ENCODE measurements around the gene TMEM121.
"Not testable (repeated sequence)": the region's sequence is repeated elsewhere in the genome, so short reads cannot be mapped to it uniquely, and the experiment has no call there.

TMEM121 gene

GRCh38 chr14:105547072-105547471, 20.7 kb downstream of the TMEM121 start:
- not testable (repeated sequence) for DNase-seq

GRCh38 chr14:105547741-105548169, 21.4 kb downstream of the TMEM121 start:
- DNase-seq: no peak

- DNase-seq: no peak
These were observed 23.1 kb downstream of the TMEM121 start for GRCh38 chr14:105549481-105549880.

DNA sequence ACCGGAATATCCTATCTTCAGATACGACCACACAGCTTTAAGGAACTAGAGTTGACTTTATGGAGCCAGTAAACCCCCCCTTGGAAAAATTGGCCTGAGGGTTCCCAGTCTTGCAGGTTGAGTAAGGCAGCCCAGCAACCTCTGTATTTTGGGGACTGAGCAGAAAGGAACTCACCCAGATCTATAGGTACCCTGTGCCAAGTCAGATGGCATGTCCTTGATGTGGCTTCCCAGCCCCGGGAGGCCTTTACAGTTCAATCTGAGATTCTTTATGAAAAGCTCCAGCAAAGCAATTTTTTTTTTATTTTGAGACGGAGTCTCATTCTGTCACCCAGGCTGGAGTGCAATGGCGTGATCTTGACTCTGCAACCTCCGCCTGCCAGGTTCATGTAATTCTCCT, 27.6 kb downstream of the TMEM121 start:
- no peak for DNase-seq

- no peak for DNase-seq
These were observed 28.1 kb downstream of the TMEM121 start for GRCh38 chr14:105554523-105554922.

GRCh38 chr14:105557671-105558070, 31.3 kb downstream of the TMEM121 start:
- DNase-seq: not testable (repeated sequence)

DNA sequence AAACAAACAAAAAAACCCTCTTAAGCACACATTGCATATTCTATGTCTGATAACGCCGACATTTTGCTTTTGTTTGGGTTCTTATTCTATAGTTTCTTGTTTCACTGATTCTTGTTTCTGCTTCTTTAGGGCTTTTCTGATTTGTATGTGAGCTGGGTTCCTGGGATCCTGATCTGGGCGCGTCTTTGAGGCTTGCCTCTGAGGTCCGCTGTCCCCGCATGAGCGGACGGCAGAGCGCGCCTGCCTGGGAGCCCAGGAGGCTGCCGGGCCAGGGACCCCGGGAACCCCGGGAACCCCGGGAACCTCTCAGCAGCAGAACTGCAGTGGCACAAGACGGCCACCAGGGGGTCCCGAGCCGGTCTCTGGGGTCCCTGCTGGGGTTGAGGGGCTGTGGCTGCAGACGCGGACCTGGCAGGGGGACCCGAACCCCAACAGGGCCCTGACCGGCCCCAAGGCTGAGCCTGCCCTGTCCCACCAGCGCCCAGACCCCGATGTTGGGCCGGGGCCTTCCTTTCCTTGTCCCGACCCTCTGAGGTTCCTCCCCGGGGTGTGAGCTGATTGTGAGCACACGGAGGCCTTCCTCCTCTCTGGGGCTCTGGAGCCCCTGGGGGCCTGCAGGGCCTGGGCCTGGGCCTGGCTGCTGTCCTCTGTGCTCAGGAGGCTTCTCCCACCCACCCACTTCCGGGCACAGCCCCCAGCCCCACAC, 32.2 kb downstream of the TMEM121 start:
- DNase-seq: not testable (repeated sequence)

GRCh38 chr14:105559384-105560047, 33.1 kb downstream of the TMEM121 start:
- DNase-seq: not testable (repeated sequence)

GRCh38 chr14:105560048-105560669, 33.8 kb downstream of the TMEM121 start:
- not testable (repeated sequence) for DNase-seq

DNA sequence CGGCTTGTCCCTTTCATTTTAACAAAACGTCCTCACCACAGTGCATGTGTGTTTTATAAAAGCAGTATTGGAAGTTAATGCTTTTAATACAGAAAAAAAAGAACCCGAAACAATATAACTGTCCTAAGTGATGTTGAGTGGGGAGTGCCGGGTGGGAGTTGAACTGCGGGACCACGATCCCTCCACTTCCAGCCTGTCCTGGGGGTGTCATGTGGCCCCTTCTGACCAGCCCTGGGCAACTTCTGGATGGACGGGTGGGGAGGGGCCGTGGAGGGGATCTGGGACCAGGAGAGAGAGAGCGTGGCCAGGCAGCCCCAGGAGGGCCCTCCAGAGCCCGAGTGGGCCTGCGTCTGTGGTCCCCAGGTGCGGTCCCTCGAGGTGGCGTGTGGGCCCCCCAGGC, 35.0 kb downstream of the TMEM121 start:
- not testable (repeated sequence) for DNase-seq

DNA sequence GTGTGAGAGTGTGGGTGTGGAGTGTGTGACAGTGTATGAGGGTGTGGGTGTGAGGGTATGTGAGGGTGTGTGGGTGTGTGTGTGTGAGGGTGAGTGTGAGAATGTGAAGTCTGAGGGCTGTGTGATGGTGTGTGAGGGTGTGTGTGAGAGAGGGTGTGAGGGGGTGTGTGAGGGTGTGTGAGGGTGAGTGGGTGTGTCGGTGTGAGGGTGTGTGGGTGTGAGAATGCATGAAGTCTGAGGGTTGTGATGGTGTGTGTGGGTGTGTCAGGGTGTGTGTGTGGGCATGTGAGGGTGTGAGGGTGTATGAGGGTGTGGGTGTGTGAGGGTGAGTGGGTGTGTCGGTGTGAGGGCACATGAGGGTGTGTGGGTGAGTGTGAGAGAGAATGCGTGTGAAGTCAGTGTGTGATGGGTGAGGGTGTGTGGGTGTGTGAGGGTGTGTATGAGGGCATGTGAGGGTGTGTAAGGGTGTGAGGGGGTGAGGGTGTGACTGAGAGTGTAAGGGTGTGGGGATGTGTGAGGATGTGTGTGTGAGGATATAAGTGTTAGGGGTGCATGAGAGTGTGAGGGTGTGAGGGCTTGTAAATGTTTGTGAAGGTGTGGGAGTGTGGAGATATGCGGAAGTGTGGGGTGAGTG, 36.4 kb downstream of the TMEM121 start:
- no peak for DNase-seq

- no peak for DNase-seq
These were observed 37.0 kb downstream of the TMEM121 start for GRCh38 chr14:105563347-105563737.

DNA sequence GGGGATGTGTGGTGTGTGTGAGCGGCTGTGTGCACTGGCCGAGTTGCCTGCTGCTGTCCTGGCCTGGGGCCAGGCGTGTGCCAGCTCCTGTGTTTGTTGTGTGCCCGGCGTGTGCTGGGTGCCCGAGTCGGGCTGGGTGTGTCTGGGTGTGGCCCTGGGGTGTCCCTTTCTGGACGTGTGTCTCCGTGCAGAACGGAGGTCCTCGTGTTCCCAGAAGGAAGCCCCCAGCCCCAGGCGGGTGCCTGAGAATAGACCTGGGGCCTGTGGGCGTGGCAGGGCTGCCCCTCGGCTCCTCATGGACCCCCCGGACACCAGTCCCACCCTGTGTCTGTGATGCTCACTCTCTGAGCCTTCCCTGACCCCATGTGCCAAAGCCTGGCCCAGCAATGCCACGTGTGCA, 38.2 kb downstream of the TMEM121 start:
- not testable (repeated sequence) for DNase-seq

DNA sequence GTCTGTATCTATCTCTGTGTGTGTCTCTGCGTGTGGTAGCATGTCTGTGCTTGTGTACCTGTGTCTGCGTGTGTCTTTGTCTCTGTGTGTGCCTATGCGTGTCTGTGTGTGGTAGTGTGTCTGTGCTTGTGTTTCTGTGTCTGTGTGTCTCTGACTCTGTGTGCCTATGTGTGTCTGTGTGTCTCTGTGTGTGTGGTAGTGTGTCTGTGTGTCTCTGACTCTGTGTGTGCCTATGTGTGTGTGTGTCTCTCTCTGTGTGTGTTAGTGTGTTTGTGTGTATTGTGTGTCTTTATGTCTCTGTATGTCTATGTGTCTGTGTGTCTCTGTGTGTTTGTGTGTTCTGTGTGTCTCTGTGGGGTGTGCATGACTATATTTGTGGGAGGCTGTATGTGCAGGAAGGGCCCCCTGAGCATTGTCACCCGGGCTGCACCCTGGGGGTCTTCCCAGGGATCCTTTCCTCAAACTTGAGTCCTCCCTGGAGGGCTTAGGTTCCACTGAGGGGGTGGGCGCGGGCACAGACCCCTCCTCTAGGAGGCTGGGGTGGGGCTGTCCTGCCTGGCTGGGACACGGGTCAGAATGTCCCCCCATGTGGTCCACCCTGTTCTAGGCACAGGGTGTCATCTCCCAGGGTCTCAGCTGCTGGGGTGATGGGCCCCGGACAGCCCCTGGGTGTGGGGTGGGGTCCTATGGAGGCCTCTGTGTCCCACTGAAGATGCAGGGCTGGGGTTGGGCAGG, 39.0 kb downstream of the TMEM121 start:
- DNase-seq: not testable (repeated sequence)

DNA sequence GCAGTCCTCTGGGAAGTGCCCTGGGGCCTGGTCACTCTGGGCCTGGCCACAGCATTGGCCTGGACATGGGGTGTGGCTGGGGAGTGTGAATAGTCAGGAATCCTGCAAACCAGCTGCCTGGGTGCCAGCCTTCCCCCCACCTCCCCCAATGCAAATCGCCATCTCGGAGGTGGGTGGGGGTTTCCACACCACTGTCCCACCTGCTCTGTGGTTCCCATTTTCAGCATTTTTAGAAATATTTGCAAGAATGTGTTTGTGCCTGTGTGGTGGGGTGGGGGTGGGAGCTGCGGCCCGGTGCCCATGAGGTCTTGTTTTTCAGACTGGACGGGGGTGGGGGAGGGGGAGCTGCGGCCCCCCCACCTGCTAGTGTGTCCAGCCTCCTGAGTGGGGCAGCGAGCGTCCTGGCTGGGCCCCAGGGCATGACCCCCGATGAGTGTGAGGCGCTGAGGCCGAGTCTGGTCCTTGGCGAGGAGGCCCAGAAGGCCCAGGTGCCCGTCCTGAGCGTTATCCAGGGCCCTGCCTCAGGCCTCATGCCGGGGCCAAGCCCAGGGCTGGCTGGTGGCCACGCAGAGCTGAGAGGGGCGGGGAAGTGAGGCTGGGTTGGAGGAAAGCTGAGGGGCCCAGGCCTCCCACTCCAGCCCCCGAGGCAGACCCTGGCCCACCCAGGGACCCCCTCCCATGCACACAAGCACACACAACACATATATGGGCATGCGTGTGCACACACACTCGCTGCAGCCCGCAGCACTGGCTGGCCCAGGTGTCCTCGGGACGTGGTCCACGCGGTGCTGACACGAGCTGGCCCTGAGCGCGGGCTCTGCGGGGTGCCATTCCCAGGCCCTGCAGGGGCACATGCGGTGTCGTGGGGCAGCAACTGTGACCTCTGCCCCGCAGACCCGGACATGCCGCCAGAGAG, 40.1 kb downstream of the TMEM121 start:
- DNase-seq: not testable (repeated sequence)

GRCh38 chr14:105567164-105568103, 41.1 kb downstream of the TMEM121 start:
- not testable (repeated sequence) for DNase-seq

- not testable (repeated sequence) for DNase-seq
These were observed 41.9 kb downstream of the TMEM121 start for GRCh38 chr14:105568140-105568843.

GRCh38 chr14:105568859-105569766, 42.7 kb downstream of the TMEM121 start:
- no peak for DNase-seq

DNA sequence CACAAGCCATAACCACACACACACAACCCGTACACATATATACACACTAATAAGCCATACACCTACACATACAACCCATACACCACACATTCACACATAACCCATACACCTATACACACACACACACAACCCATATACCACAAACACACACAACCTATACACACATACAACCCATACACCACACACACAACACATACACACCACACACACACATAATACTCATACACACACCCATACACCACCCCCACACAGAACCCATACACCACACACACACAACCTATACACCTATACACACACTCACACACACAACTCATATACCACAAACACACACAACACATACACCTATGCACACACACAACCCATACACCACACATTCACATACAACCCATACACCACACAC, 44.1 kb downstream of the TMEM121 start:
- DNase-seq: no peak
